Measurements from ENCODE around the gene POTEF. TPM values are rescaled to one million over a fixed set of nuclear protein-coding genes. Genes with fewer than 3 reads are reported as not detected.
"Not testable (repeated sequence)": the region's sequence is repeated elsewhere in the genome, so short reads cannot be mapped to it uniquely, and the experiment has no call there.

Gene POTEF
- total RNA-seq, 1 experiment from 2014 or later: 3.5 TPM

DNA sequence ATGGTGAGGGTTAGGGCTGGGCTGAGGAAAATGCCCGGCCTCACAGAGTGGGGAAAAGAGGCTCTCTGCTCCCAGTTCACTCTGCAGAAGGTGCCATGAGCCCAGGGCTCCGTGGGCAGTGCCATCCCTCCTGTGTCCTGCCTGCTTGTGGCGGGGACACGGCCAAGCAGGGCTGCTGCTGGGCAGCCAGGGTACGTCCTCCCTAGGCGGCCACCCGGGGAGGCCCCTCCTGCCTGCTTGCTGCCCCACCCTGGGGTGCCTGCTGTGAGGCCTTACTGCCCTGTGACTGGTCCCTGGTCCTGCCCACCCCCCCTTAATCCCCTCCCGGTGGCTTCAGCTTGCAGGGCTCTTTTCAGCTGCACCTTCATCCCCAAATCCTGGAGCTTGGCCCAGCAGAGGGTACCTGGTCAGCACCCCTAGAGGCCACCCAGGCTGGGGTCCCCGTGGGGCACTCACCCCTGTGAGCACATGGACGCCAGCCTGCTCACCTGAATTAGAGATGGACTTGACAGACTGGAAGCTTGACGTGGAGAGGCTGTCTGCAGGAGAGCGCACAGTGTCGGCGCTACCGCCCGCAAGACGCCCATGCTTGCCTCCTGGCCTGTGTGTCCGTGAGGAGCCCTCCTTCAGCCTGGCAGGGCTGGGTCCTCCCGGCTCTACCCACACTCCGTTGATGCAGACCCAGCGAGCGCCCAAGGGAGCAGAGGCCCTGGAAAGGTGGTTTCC is 12.8 kb upstream of the POTEF start:
- H3K9me2 ChIP-seq (ENCODE audit: insufficient read depth); H3K27ac ChIP-seq (ENCODE audit: low read depth, low read length); ATAC-seq; H3K9me3 ChIP-seq (ENCODE audit: control insufficient read depth in 1 of 2, insufficient read depth in 1 of 2, low read depth in 1 of 2, low read length in 2 of 2); H3K79me2 ChIP-seq (ENCODE audit: insufficient read depth, low read length); H3K4me2 ChIP-seq (ENCODE audit: low read length); DNase-seq (ENCODE audit: low read depth, low spot score); H3K4me3 ChIP-seq (replicated peaks in 1 of 2; ENCODE audit: low read depth in 1 of 2, low read length in 2 of 2); BruUV-seq (replicated peaks); CTCF ChIA-PET; H3K27me3 ChIP-seq (ENCODE audit: insufficient read depth, low read length); H3K36me3 ChIP-seq (ENCODE audit: control insufficient read depth in 1 of 2, insufficient read depth in 2 of 2, low read length in 2 of 2); H3K4me1 ChIP-seq (ENCODE audit: control insufficient read depth in 1 of 2, insufficient read depth in 2 of 2, low read length in 2 of 2); H2AFZ ChIP-seq (ENCODE audit: low read depth, low read length, poor library complexity, severe bottlenecking); POLR2A ChIA-PET; H3K9ac ChIP-seq (ENCODE audit: low read length); intact Hi-C loops (cut with micrococcal nuclease); H4K20me1 ChIP-seq (ENCODE audit: insufficient read depth); RAD21 ChIA-PET (ENCODE audit: low non-redundant PET in 1 of 2, low total read pairs in 2 of 2, uncharacterized antibody in 2 of 2, unreplicated experiment in 2 of 2): not testable (repeated sequence)

DNA sequence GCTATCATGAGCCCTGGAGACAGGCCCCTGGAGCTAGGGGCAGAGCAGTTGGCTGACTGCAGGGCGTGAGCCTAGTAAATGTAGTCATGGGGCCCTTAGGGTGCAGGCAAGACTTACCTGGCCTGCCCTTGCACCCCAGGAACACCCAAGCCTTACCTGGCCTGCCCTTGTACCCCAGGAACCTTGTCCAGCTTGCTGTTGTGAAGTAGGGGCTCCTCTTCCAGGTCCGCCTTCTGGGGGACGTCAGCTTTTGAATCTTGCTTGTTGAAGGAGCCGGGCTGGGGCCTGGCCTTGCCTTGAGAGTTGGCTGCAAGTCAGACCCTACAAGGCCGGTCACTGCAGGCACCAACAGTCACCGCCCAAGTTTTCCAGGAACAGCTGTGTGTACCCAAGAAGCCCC is 12.0 kb upstream of the POTEF start:
- H3K27me3 ChIP-seq (ENCODE audit: insufficient read depth, low read length); DNase-seq (ENCODE audit: low read depth, low spot score); H3K27ac ChIP-seq (ENCODE audit: low read depth, low read length); H3K4me1 ChIP-seq (ENCODE audit: control insufficient read depth in 1 of 2, insufficient read depth in 2 of 2, low read length in 2 of 2); H3K9ac ChIP-seq (ENCODE audit: low read length); BruUV-seq (replicated peaks); H3K36me3 ChIP-seq (ENCODE audit: control insufficient read depth in 1 of 2, insufficient read depth in 2 of 2, low read length in 2 of 2); H3K9me2 ChIP-seq (ENCODE audit: insufficient read depth); H4K20me1 ChIP-seq (ENCODE audit: insufficient read depth); intact Hi-C loops (cut with micrococcal nuclease); ATAC-seq; CTCF ChIA-PET; H3K9me3 ChIP-seq (ENCODE audit: control insufficient read depth in 1 of 2, insufficient read depth in 1 of 2, low read depth in 1 of 2, low read length in 2 of 2); H2AFZ ChIP-seq (ENCODE audit: low read depth, low read length, poor library complexity, severe bottlenecking); RAD21 ChIA-PET (ENCODE audit: low non-redundant PET in 1 of 2, low total read pairs in 2 of 2, uncharacterized antibody in 2 of 2, unreplicated experiment in 2 of 2); H3K4me2 ChIP-seq (ENCODE audit: low read length); POLR2A ChIA-PET; H3K79me2 ChIP-seq (ENCODE audit: insufficient read depth, low read length); H3K4me3 ChIP-seq (replicated peaks in 1 of 2; ENCODE audit: low read depth in 1 of 2, low read length in 2 of 2): not testable (repeated sequence)

DNA sequence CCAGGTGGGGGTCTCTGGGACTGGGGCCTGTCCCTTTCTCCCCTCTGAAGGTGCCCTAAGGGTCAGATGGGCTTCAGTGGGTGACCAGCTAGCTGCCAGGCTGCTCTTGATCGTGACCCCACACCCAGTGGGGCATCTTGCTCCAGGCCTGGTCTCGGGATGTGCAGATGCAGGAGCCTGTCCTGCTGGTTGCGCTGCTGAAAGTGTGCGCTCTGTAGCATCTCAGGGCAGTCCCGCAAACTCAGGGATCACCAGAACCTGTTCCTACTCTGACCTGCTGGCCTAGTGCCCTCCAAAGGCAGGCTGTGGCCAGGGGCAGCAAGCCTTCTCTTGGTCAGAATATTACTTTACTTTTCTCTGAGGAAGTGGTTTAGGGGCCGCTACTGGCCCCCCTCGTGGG is 11.5 kb upstream of the POTEF start:
- H3K9me3 ChIP-seq (ENCODE audit: control insufficient read depth in 1 of 2, insufficient read depth in 1 of 2, low read depth in 1 of 2, low read length in 2 of 2); H4K20me1 ChIP-seq (ENCODE audit: insufficient read depth); H3K36me3 ChIP-seq (ENCODE audit: control insufficient read depth in 1 of 2, insufficient read depth in 2 of 2, low read length in 2 of 2); RAD21 ChIA-PET (ENCODE audit: low non-redundant PET in 1 of 2, low total read pairs in 2 of 2, uncharacterized antibody in 2 of 2, unreplicated experiment in 2 of 2); H2AFZ ChIP-seq (ENCODE audit: low read depth, low read length, poor library complexity, severe bottlenecking); H3K9ac ChIP-seq (ENCODE audit: low read length); CTCF ChIA-PET; H3K4me3 ChIP-seq (replicated peaks in 1 of 2; ENCODE audit: low read depth in 1 of 2, low read length in 2 of 2); H3K4me2 ChIP-seq (ENCODE audit: low read length); DNase-seq (ENCODE audit: low read depth, low spot score); H3K27me3 ChIP-seq (ENCODE audit: insufficient read depth, low read length); H3K9me2 ChIP-seq (ENCODE audit: insufficient read depth); BruUV-seq (replicated peaks); H3K4me1 ChIP-seq (ENCODE audit: control insufficient read depth in 1 of 2, insufficient read depth in 2 of 2, low read length in 2 of 2); H3K79me2 ChIP-seq (ENCODE audit: insufficient read depth, low read length); ATAC-seq; H3K27ac ChIP-seq (ENCODE audit: low read depth, low read length); intact Hi-C loops (cut with micrococcal nuclease); POLR2A ChIA-PET: not testable (repeated sequence)

DNA sequence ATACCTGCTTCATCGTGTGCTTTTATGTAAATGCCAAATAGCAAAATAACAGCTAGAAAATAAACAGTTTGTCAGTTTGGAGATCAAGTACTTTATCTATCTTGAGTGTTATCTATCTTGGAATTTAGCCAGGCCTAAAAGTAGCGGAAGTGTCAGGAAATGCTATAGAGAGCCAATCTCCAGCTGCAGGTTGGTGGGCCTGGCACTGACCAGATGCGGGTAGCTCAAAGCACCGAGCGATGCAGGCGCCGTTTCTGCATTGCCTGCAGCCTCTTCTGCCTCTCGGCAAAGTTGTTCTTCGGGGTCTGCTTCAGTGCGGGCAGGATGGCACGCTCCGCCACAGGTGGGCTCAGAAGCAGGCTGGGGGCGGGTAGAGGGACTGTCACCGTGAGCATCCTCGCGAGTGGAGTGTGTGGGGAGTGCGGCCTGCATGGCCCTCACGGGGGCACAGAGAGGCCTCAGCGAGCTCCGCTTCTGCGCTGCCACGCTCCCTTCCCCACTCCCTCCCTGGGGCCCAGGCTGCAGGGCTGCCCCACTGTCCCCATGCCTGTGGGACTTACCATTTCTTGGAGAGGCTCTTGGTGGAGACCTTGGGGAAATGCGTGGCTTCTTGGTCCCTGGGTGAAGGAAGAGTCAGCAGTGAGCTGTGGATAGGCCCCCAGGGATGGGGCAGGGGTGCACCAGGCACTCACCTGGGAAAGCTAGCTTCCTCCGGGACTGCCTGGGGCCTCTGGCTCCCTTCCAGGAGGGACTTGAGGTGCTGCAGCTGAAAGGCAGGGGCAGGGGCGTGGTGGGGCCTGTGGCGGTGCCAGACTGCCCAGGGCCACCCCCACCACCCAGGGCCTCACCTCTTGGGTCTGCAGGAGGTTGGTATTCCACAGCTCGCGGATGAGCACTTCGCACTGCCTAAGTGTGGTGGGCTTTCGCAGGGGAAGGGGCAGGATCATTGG is 10.6 kb upstream of the POTEF start:
- H3K4me2 ChIP-seq (ENCODE audit: low read length); DNase-seq (ENCODE audit: low read depth, low spot score); H3K79me2 ChIP-seq (ENCODE audit: insufficient read depth, low read length); H3K4me3 ChIP-seq (replicated peaks in 1 of 2; ENCODE audit: low read depth in 1 of 2, low read length in 2 of 2); BruUV-seq (replicated peaks); H3K27ac ChIP-seq (ENCODE audit: low read depth, low read length); H3K9me2 ChIP-seq (ENCODE audit: insufficient read depth); ATAC-seq; H3K9ac ChIP-seq (ENCODE audit: low read length); H3K27me3 ChIP-seq (ENCODE audit: insufficient read depth, low read length); CTCF ChIA-PET; H2AFZ ChIP-seq (ENCODE audit: low read depth, low read length, poor library complexity, severe bottlenecking); H3K4me1 ChIP-seq (ENCODE audit: control insufficient read depth in 1 of 2, insufficient read depth in 2 of 2, low read length in 2 of 2); H3K9me3 ChIP-seq (ENCODE audit: control insufficient read depth in 1 of 2, insufficient read depth in 1 of 2, low read depth in 1 of 2, low read length in 2 of 2); POLR2A ChIA-PET; intact Hi-C loops (cut with micrococcal nuclease); RAD21 ChIA-PET (ENCODE audit: low non-redundant PET in 1 of 2, low total read pairs in 2 of 2, uncharacterized antibody in 2 of 2, unreplicated experiment in 2 of 2); H3K36me3 ChIP-seq (ENCODE audit: control insufficient read depth in 1 of 2, insufficient read depth in 2 of 2, low read length in 2 of 2); H4K20me1 ChIP-seq (ENCODE audit: insufficient read depth): not testable (repeated sequence)
